ENCODE measurements around the gene AGPAT3. TPM values are rescaled to one million over a fixed set of nuclear protein-coding genes. Genes with fewer than 3 reads are reported as not detected.
A peak's percentile ranks its signal among the peaks of the same experiment; 100 is the strongest.

The AGPAT3 gene
- total and polyA plus RNA-seq, 7 donors, result 14.4 to 48.5 (median 20.3) TPM

DNA sequence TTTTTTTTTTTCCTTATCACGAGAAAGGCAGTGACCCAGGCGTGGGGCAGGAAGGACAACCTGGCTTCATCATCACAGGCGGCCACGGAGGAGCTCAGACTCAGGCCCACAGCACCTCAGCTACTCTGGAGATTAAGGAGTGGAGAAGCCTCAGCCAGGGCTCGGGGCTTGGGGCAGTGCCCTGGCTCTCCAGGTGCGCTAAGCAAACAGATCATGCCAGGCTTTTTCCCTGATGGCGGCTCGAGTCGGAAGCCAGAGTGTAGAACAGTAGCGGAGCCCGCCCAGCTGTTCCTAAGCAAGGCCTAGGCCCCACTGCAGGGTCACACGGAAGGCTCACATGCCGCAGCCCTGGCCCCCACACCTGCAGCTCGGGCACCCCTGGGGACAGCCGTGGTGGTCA is 70.7 kb downstream of the AGPAT3 start:
- H3K27me3 ChIP-seq, result no peaks in the 10 kb centered on the region
- peaks cover 0 to 34% (median 23%) of the 10 kb centered on the region in 4 donors for H3K4me1 ChIP-seq
- H3K36me3 ChIP-seq, result no peaks in the 10 kb centered on the region
- no peak for DNase-seq
- no peaks in the 10 kb centered on the region for H3K9me3 ChIP-seq
- peak overlapping the region; percentile 24 to 69 (median 52) for H3K27ac ChIP-seq
- 84 to 87% methylated on average over 15 of the region's 15 CpGs for WGBS, 2 donors
- no peak overlapping the region for H3K4me3 ChIP-seq
- TF ChIP-seq POLR2A (IDR thresholded peaks at IDR 0.05), result no peak
- no peak for TF ChIP-seq EP300 (IDR thresholded peaks at IDR 0.05)
- TF ChIP-seq, protein P1, sequence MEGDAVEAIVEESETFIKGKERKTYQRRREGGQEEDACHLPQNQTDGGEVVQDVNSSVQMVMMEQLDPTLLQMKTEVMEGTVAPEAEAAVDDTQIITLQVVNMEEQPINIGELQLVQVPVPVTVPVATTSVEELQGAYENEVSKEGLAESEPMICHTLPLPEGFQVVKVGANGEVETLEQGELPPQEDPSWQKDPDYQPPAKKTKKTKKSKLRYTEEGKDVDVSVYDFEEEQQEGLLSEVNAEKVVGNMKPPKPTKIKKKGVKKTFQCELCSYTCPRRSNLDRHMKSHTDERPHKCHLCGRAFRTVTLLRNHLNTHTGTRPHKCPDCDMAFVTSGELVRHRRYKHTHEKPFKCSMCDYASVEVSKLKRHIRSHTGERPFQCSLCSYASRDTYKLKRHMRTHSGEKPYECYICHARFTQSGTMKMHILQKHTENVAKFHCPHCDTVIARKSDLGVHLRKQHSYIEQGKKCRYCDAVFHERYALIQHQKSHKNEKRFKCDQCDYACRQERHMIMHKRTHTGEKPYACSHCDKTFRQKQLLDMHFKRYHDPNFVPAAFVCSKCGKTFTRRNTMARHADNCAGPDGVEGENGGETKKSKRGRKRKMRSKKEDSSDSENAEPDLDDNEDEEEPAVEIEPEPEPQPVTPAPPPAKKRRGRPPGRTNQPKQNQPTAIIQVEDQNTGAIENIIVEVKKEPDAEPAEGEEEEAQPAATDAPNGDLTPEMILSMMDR (IDR thresholded peaks at IDR 0.05), result no peak
- no peak for TF ChIP-seq POLR2AphosphoS5 (IDR thresholded peaks at IDR 0.05)
- intact Hi-C loops (cut with DNase I), result loop anchor here (5.0 kb wide), 2 partner anchors 42 to 68 kb away; partner anchors contain the start of gene AGPAT3

DNA sequence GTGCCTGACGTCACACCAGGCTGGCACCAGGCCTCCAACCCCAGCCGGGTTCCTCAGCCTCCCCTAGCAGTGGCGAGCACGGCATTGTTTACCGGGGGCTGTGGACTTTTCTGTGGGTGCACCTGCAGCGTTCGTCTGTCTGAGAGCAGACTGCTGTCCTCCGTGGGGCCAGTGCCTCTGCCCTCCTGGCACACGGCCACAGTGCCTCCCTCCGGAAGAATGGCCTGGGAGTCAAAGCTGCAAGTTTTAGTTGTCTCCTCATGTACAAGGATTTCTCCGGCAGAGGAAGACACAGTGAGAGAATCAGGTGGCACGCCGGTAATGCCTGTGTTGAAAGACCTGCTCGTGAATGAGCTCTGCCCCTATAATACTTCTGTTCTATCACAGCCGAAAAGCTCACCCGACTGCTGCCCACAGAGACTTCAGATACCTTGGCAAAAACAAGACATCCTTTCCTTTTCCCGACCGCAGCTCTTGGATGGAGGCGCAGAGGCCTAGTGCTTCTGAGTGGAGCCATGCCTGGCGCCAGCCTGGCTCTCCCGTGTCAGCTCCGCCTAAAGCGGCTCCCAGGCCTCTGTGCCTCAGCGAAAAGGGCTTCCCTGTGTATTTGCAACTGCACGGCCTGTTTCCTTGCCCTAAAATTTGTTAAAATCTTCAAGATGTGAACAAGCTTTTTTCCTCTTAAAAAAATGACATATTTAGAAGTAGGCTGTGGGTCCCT is 71.4 kb downstream of the AGPAT3 start:
- Histone ChIP-seq H3K4me3 (no peak overlapping the region), H3K27ac (peak overlapping the region; percentile 24 to 69 (median 52)), H3K9me3 (no peaks in the 10 kb centered on the region), H3K27me3 (no peaks in the 10 kb centered on the region), H3K4me1 (peaks cover 0 to 34% (median 23%) of the 10 kb centered on the region in 4 donors), H3K36me3 (no peaks in the 10 kb centered on the region)
- DNase-seq, result no peak
- TF ChIP-seq POLR2AphosphoS5 (IDR thresholded peaks at IDR 0.05) (no peak), EP300 (IDR thresholded peaks at IDR 0.05) (no peak), POLR2A (IDR thresholded peaks at IDR 0.05) (no peak)
- TF ChIP-seq, protein P1 (IDR thresholded peaks at IDR 0.05), result no peak
- intact Hi-C loops (cut with DNase I), result loop anchor here (5.0 kb wide), 2 partner anchors 41 to 69 kb away; partner anchors contain the start of gene AGPAT3
- 92 to 95% methylated on average over 25 of the region's 25 CpGs for WGBS, 2 donors

DNA sequence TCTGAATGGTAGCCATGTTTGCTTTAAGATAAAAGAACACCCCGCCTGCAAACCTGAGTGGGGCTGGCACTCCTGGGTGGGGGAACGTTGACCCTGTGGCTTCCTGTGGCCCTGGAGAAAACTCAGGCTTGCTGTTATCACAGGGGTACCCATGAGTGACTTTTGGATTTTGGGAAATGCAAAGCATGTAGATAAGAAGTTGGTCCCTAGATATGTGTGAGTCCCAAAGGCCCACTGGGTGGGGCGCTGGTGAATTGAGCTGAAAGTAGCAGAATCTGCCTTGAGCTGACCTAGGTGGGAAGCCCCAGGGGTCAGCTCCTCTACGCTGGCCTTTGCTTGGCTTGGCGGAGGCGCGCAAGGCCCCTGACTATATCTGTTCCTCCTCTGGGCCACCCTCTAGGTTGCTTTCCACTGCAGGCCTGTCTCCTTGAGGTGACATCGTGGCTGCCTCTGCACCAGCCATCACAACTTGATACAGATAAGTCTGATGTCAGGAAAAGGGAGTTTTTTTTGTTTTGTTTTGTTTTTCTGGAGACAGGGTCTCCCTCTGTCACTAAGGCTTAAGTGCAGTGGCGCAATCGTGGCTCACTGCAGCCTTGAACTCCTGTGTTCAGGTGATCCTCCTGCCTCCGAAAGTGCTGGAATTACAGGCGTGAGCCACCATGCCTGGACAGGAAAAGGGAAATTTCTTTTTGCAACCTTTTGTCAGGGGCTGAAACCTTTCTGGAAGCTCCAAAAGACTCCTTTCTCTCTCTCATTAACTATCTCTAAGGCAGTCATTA is 72.2 kb downstream of the AGPAT3 start:
- Histone ChIP-seq H3K4me1 (peaks cover 0 to 34% (median 23%) of the 10 kb centered on the region in 4 donors), H3K27ac (peak overlapping the region; percentile 24 to 69 (median 52))
- 95 to 97% methylated on average over 12 of the region's 12 CpGs for WGBS, 2 donors

DNA sequence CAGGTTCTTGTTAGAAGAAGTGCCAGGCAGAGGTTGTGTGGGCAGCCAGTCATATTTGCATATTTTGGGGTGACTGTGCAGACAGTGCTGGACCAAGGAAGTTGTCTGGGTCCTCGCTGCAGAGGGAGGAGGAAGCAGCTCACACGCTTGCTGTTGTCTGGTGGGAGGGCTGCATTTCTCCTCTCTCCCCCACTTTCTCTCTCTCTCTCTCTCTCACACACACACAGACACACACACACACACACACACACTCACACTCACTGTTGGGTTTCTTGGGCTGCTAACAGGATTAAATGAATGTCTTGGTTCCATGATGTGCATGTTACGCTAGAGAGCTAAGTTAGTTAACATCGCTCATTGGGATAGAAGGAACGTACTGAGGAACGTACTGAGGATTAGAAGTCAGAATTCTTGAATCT is 72.9 kb downstream of the AGPAT3 start:
- Histone ChIP-seq H3K36me3 (peaks cover 0 to 3% (median 0%) of the 10 kb centered on the region in 4 donors), H3K4me1 (peaks cover 0 to 34% (median 23%) of the 10 kb centered on the region in 4 donors), H3K4me3 (no peak overlapping the region), H3K9me3 (no peaks in the 10 kb centered on the region), H3K27ac (no peak overlapping the region), H3K27me3 (no peaks in the 10 kb centered on the region)
- TF ChIP-seq, protein P1 (IDR thresholded peaks at IDR 0.05), result no peak
- TF ChIP-seq EP300 (IDR thresholded peaks at IDR 0.05), result no peak
- TF ChIP-seq POLR2AphosphoS5 (IDR thresholded peaks at IDR 0.05), result no peak
- no peak for TF ChIP-seq POLR2A (IDR thresholded peaks at IDR 0.05)
- DNase-seq, result no peak
- intact Hi-C loops (cut with DNase I), result loop anchor here (5.0 kb wide), 2 partner anchors 39 to 71 kb away; partner anchors contain the start of gene AGPAT3
- WGBS, 2 donors, result 87 to 92% methylated on average over 6 of the region's 6 CpGs

More for the DNA sequence above, 72.2 kb downstream of the AGPAT3 start:
- no peak for DNase-seq
- no peaks in the 10 kb centered on the region for H3K27me3 ChIP-seq
- H3K36me3 ChIP-seq, result peaks cover 0 to 1% (median 0%) of the 10 kb centered on the region in 4 donors
- intact Hi-C loops (cut with DNase I), result loop anchor here (5.0 kb wide), 2 partner anchors 40 to 70 kb away; partner anchors contain the start of gene AGPAT3
- H3K9me3 ChIP-seq, result no peaks in the 10 kb centered on the region
- no peak for TF ChIP-seq POLR2A (IDR thresholded peaks at IDR 0.05)
- no peak for TF ChIP-seq EP300 (IDR thresholded peaks at IDR 0.05)
- no peak overlapping the region for H3K4me3 ChIP-seq
